ENCODE results near the gene IGFBPL1. TPM values are rescaled to one million over a fixed set of nuclear protein-coding genes. Genes with fewer than 3 reads are reported as not detected.

The IGFBPL1 gene
- total and polyA plus RNA-seq, 4 donors = 0.08 TPM; not detected in 3

DNA sequence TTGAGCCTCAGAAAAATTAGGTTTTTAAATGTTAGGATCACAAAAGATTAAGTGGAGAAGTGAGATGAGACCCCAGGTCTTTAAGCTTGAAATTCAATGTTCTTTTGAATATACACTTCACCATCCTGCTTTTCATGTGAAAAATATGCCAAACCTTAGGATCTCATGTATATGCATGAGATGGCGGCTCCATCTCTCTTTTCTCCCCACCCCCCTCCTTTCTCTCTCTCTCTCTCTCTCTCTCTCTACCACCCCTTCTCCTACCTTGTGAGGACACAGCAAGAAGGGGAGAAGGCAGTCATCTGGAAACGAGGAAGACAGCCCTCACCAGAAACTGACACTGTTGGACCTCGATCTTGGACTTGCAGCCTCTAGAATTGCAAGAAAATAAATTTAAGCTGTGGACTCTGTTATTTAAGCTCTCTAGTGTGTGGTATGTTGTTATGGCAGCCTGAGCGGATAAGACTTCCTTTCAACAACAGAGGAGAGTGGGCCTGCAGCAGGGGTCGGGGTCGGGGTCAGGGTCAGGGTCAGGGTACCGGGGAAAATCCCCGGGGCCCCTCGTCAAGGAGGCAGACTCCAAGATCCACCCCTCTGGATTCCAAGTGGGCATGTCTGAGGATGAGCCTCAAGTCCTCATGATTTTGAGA, 48.1 kb downstream of the IGFBPL1 start:
- Histone ChIP-seq H3K27me3 (ENCODE audit: control insufficient read depth in 4 of 4, insufficient read depth in 4 of 4, low read length in 3 of 4) (no peaks in the 10 kb centered on the region), H3K9ac (ENCODE audit: low read depth in 1 of 2, low read length in 2 of 2) (no peak overlapping the region), H3K27ac (ENCODE audit: low read depth in 1 of 2, low read length in 2 of 2) (no peak overlapping the region), H3K9me3 (ENCODE audit: control insufficient read depth in 4 of 4, low read length in 3 of 4) (no peaks in the 10 kb centered on the region), H3K36me3 (ENCODE audit: control insufficient read depth in 4 of 4, insufficient read depth in 3 of 4, low read depth in 1 of 4, low read length in 3 of 4) (no peaks in the 10 kb centered on the region), H3K4me1 (ENCODE audit: control insufficient read depth in 4 of 4, insufficient read depth in 4 of 4, low read length in 3 of 4) (peaks cover 0 to 9% (median 4%) of the 10 kb centered on the region in 4 donors), H3K4me3 (ENCODE audit: low read depth in 1 of 3, low read length in 3 of 3) (no peak overlapping the region)
- 72% methylated on average over 9 of the region's 9 CpGs for WGBS
- DNase-seq (ENCODE audit: low spot score) = no peak
- TF ChIP-seq FOXA1 (IDR thresholded peaks at IDR 0.05) (no peak), EGR1 (IDR thresholded peaks at IDR 0.05; ENCODE audit: low read depth in 2 of 2) (no peak), GABPA (IDR thresholded peaks at IDR 0.05 in 1 of 2, conservative IDR thresholded peaks at IDR 0.05 in 1 of 2) (no peak), YY1 (IDR thresholded peaks at IDR 0.05) (no peak), NR2F2 (IDR thresholded peaks at IDR 0.05) (no peak), HNF4A (conservative IDR thresholded peaks at IDR 0.05) (no peak), SP1 (IDR thresholded peaks at IDR 0.05) (no peak), HNF4G (IDR thresholded peaks at IDR 0.05) (no peak), TAF1 (conservative IDR thresholded peaks at IDR 0.05) (no peak), JUND (IDR thresholded peaks at IDR 0.05) (no peak), RXRA (IDR thresholded peaks at IDR 0.05) (no peak), RAD21 (IDR thresholded peaks at IDR 0.05) (no peak), FOXA2 (IDR thresholded peaks at IDR 0.05) (no peak)
- TF ChIP-seq, protein P1, sequence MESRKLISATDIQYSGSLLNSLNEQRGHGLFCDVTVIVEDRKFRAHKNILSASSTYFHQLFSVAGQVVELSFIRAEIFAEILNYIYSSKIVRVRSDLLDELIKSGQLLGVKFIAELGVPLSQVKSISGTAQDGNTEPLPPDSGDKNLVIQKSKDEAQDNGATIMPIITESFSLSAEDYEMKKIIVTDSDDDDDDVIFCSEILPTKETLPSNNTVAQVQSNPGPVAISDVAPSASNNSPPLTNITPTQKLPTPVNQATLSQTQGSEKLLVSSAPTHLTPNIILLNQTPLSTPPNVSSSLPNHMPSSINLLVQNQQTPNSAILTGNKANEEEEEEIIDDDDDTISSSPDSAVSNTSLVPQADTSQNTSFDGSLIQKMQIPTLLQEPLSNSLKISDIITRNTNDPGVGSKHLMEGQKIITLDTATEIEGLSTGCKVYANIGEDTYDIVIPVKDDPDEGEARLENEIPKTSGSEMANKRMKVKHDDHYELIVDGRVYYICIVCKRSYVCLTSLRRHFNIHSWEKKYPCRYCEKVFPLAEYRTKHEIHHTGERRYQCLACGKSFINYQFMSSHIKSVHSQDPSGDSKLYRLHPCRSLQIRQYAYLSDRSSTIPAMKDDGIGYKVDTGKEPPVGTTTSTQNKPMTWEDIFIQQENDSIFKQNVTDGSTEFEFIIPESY (IDR thresholded peaks at IDR 0.05) = no peak
- TF ChIP-seq, protein P2, sequence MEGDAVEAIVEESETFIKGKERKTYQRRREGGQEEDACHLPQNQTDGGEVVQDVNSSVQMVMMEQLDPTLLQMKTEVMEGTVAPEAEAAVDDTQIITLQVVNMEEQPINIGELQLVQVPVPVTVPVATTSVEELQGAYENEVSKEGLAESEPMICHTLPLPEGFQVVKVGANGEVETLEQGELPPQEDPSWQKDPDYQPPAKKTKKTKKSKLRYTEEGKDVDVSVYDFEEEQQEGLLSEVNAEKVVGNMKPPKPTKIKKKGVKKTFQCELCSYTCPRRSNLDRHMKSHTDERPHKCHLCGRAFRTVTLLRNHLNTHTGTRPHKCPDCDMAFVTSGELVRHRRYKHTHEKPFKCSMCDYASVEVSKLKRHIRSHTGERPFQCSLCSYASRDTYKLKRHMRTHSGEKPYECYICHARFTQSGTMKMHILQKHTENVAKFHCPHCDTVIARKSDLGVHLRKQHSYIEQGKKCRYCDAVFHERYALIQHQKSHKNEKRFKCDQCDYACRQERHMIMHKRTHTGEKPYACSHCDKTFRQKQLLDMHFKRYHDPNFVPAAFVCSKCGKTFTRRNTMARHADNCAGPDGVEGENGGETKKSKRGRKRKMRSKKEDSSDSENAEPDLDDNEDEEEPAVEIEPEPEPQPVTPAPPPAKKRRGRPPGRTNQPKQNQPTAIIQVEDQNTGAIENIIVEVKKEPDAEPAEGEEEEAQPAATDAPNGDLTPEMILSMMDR (IDR thresholded peaks at IDR 0.05; ENCODE audit: low read depth, low read length, missing input control) = no peak
- TF ChIP-seq, protein P3, sequence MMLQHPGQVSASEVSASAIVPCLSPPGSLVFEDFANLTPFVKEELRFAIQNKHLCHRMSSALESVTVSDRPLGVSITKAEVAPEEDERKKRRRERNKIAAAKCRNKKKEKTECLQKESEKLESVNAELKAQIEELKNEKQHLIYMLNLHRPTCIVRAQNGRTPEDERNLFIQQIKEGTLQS (IDR thresholded peaks at IDR 0.05) = no peak
- TF ChIP-seq, protein P4, sequence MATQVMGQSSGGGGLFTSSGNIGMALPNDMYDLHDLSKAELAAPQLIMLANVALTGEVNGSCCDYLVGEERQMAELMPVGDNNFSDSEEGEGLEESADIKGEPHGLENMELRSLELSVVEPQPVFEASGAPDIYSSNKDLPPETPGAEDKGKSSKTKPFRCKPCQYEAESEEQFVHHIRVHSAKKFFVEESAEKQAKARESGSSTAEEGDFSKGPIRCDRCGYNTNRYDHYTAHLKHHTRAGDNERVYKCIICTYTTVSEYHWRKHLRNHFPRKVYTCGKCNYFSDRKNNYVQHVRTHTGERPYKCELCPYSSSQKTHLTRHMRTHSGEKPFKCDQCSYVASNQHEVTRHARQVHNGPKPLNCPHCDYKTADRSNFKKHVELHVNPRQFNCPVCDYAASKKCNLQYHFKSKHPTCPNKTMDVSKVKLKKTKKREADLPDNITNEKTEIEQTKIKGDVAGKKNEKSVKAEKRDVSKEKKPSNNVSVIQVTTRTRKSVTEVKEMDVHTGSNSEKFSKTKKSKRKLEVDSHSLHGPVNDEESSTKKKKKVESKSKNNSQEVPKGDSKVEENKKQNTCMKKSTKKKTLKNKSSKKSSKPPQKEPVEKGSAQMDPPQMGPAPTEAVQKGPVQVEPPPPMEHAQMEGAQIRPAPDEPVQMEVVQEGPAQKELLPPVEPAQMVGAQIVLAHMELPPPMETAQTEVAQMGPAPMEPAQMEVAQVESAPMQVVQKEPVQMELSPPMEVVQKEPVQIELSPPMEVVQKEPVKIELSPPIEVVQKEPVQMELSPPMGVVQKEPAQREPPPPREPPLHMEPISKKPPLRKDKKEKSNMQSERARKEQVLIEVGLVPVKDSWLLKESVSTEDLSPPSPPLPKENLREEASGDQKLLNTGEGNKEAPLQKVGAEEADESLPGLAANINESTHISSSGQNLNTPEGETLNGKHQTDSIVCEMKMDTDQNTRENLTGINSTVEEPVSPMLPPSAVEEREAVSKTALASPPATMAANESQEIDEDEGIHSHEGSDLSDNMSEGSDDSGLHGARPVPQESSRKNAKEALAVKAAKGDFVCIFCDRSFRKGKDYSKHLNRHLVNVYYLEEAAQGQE (IDR thresholded peaks at IDR 0.05) = no peak
- TF ChIP-seq, protein P5, sequence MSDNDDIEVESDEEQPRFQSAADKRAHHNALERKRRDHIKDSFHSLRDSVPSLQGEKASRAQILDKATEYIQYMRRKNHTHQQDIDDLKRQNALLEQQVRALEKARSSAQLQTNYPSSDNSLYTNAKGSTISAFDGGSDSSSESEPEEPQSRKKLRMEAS (IDR thresholded peaks at IDR 0.05) = no peak

Data from liver (tissue), 9 donors.